Measurements from ENCODE around the gene MAP3K8. TPM values are rescaled to one million over a fixed set of nuclear protein-coding genes. Genes with fewer than 3 reads are reported as not detected.

MAP3K8 gene
- total and polyA plus RNA-seq, 12 donors: 2.7 to 19.2 (median 6.9) TPM

- Histone ChIP-seq H3K27me3 (peaks cover 0 to 6% (median 0%) of the 10 kb centered on the region in 7 donors), H3K4me3 (no peak overlapping the region), H3K27ac (no peak overlapping the region), H3K36me3 (no peaks in the 10 kb centered on the region), H3K9me3 (no peaks in the 10 kb centered on the region), H3K4me1 (peaks cover 0 to 40% (median 0%) of the 10 kb centered on the region in 9 donors)
- TF ChIP-seq CTCF (IDR thresholded peaks at IDR 0.05): no peak
- DNase-seq: no peak
- intact Hi-C loops (cut with DNase I): no loop called here
- 76 to 84% methylated on average over 8 of the region's 8 CpGs for WGBS, 2 donors
- ATAC-seq: peak in 1 of 8 donors; percentile 76
Observed at GRCh38 chr10:30510184-30510931, 76.4 kb downstream of the MAP3K8 start.

DNA sequence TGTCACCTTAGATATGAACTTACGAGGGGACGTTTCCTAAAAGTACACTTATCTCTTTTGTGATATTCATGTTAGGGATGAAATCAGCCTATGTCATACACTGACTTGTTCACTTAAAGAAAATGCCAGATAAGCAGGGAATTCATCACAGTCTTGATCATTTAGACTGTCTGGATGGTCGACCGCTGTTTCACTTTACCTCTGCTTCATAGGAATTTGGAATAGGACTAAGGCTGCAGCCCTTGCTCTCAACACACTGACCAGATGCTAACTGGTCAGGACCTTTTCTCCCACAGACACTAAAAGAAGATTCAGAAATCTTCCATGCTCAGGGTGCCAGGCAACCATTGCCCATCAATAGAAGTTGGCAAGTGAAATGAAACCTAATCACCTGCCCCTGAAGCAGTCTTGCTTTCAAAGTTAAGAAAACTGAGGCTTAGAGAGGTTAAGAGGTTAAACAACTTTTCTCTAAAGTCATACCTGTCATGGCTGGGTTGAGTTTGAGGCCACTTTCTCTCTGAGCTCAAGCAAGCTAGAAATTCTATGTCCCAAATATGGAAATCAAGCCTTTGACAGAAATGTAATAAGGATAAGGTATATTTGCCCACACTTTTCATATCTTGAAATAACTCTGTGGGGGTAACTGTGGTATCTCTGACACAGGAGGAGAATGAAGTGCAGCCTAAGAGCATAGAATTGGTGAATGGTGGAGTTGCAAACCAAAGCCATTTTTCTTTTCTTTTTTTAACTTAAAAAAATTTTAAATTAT lies 77.1 kb downstream of the MAP3K8 start:
- Histone ChIP-seq H3K4me1 (peaks cover 0 to 34% (median 0%) of the 10 kb centered on the region in 9 donors), H3K4me3 (no peak overlapping the region), H3K27ac (no peak overlapping the region), H3K36me3 (no peaks in the 10 kb centered on the region), H3K9me3 (no peaks in the 10 kb centered on the region), H3K27me3 (peaks cover 0 to 4% (median 0%) of the 10 kb centered on the region in 7 donors)
- no peak for TF ChIP-seq CTCF (IDR thresholded peaks at IDR 0.05)
- intact Hi-C loops (cut with DNase I): no loop called here
- WGBS, 2 donors: 59 to 63% methylated on average over 4 of the region's 4 CpGs
- DNase-seq: no peak
- no peak for ATAC-seq

Other genes starting within 250 kb of the MAP3K8 start
- 10 to 100 TPM; 17.5 to 28.3 (median 24.4) TPM for gene MTPAP, start 84.9 kb upstream of the MAP3K8 start, total RNA-seq
- gene MTPAP, start 84.9 kb upstream of the MAP3K8 start, polyA plus RNA-seq: 10 to 100 TPM in 1 of 2 donors, 1 to 10 TPM in 1; 4.5 to 10.5 TPM
- not detected for gene LYZL2, start 195.6 kb downstream of the MAP3K8 start, total RNA-seq
- gene LYZL2, start 195.6 kb downstream of the MAP3K8 start, polyA plus RNA-seq: not detected

Measured in heart right ventricle (tissue), 16 donors.